Lower lobe of right lung (tissue), 2 donors: ENCODE measurements around the gene NRXN3. TPM values are rescaled to one million over a fixed set of nuclear protein-coding genes. Genes with fewer than 3 reads are reported as not detected.

Experiments
- ATAC-seq, 2 donors: fragments of 200-7000 bp; cut with Tn5 transposase; one replicate each; pipeline ENCODE4 v1.9.1; 2020 to 2022; ENCODE audit warnings: mild to moderate bottlenecking in 2 of 2, moderate library complexity in 2 of 2
- DNase-seq: peaks from one replicate; pipeline ENCODE4 v3.0.0-alpha.2; 2020
- H3K27ac ChIP-seq: fragments of 200-600 bp; one replicate; pipeline ENCODE4 v1.8.0; 2022
- H3K27me3 ChIP-seq: fragments of 200-600 bp; one replicate; pipeline ENCODE4 v1.8.0; 2022; ENCODE audit warnings: low read depth
- H3K36me3 ChIP-seq: fragments of 200-600 bp; one replicate; pipeline ENCODE4 v1.8.0; 2022; ENCODE audit warnings: mild to moderate bottlenecking
- H3K4me1 ChIP-seq: fragments of 200-600 bp; one replicate; pipeline ENCODE4 v1.8.0; 2022
- H3K4me3 ChIP-seq: fragments of 200-600 bp; one replicate; pipeline ENCODE4 v1.8.0; 2022; ENCODE audit warnings: mild to moderate bottlenecking
- H3K9me3 ChIP-seq: fragments of 200-600 bp; one replicate; pipeline ENCODE4 v1.8.0; 2022
- CTCF ChIP-seq: fragments of 200-600 bp; IDR thresholded peaks from one replicate; pipeline ENCODE4 v1.8.0; 2022; ENCODE audit warnings: antibody characterized with exemption, mild to moderate bottlenecking
- intact Hi-C: fragments of 100-400 bp; cut with DNase I; formaldehyde crosslinking; loops from one replicate; pipeline ENCODE4 v1.11.0; 2022
- total RNA-seq: library from RNA; stranded (reverse); fragmentation: NEBNext Ultra II Directional; extraction: Animal tissue kit (Norgen Biotek cat#: 25700); gene quantifications from one replicate; pipeline ENCODE4 v1.2.1, GENCODE V29; 2021
- donor health status: DM: no; HTN: yes; CAD: no; lungs with severe emphysema.

Gene NRXN3
- total RNA-seq, 1 donor from 2014 or later, result 9.0 TPM

- no peaks in the 10 kb centered on the region for H3K27me3 ChIP-seq
- no peaks in the 10 kb centered on the region for H3K9me3 ChIP-seq
- no peak for DNase-seq
- no peaks in the 10 kb centered on the region for H3K36me3 ChIP-seq
- no peak for ATAC-seq
- no peak overlapping the region for H3K4me3 ChIP-seq
- TF ChIP-seq CTCF, result no peak
- intact Hi-C loops, result no loop called here
- H3K27ac ChIP-seq, result no peak overlapping the region
- no peaks in the 10 kb centered on the region for H3K4me1 ChIP-seq
These were observed 1491.6 kb downstream of the NRXN3 start for GRCh38 chr14:79661752-79662151.

GRCh38 chr14:79663453-79663852 lies 1493.3 kb downstream of the NRXN3 start:
- intact Hi-C loops, result no loop called here
- no peak for ATAC-seq

GRCh38 chr14:79665556-79665955 lies 1495.4 kb downstream of the NRXN3 start:
- Histone ChIP-seq H3K27ac (no peak overlapping the region), H3K36me3 (no peaks in the 10 kb centered on the region), H3K9me3 (no peaks in the 10 kb centered on the region), H3K4me1 (no peaks in the 10 kb centered on the region), H3K27me3 (no peaks in the 10 kb centered on the region), H3K4me3 (no peak overlapping the region)
- intact Hi-C loops, result no loop called here
- TF ChIP-seq CTCF, result no peak
- ATAC-seq, result no peak
- DNase-seq, result no peak

More at GRCh38 chr14:79663453-79663852, 1493.3 kb downstream of the NRXN3 start:
- no peak for DNase-seq
- Histone ChIP-seq H3K36me3 (no peaks in the 10 kb centered on the region), H3K4me3 (no peak overlapping the region), H3K27me3 (no peaks in the 10 kb centered on the region), H3K9me3 (no peaks in the 10 kb centered on the region), H3K27ac (no peak overlapping the region), H3K4me1 (no peaks in the 10 kb centered on the region)
- TF ChIP-seq CTCF, result no peak

- intact Hi-C loops, result no loop called here
- H3K27me3 ChIP-seq, result no peaks in the 10 kb centered on the region
- no peak for DNase-seq
- H3K9me3 ChIP-seq, result no peaks in the 10 kb centered on the region
- H3K4me3 ChIP-seq, result no peak overlapping the region
- no peaks in the 10 kb centered on the region for H3K36me3 ChIP-seq
- no peak overlapping the region for H3K27ac ChIP-seq
- TF ChIP-seq CTCF, result no peak
- H3K4me1 ChIP-seq, result no peaks in the 10 kb centered on the region
- no peak for ATAC-seq
These were observed 1498.8 kb downstream of the NRXN3 start for GRCh38 chr14:79668951-79669350.

GRCh38 chr14:79670811-79671210 lies 1500.6 kb downstream of the NRXN3 start:
- TF ChIP-seq CTCF, result no peak
- Histone ChIP-seq H3K4me3 (no peak overlapping the region), H3K27me3 (no peaks in the 10 kb centered on the region), H3K9me3 (no peaks in the 10 kb centered on the region), H3K4me1 (no peaks in the 10 kb centered on the region), H3K27ac (no peak overlapping the region), H3K36me3 (no peaks in the 10 kb centered on the region)
- ATAC-seq (no peak), DNase-seq (no peak)
- intact Hi-C loops, result no loop called here

- ATAC-seq (no peak), DNase-seq (peak; percentile 16)
- Histone ChIP-seq H3K27me3 (no peaks in the 10 kb centered on the region), H3K27ac (no peak overlapping the region), H3K4me1 (no peaks in the 10 kb centered on the region), H3K9me3 (no peaks in the 10 kb centered on the region), H3K4me3 (no peak overlapping the region), H3K36me3 (no peaks in the 10 kb centered on the region)
- intact Hi-C loops, result no loop called here
- TF ChIP-seq CTCF, result no peak
These were observed 1509.9 kb downstream of the NRXN3 start for GRCh38 chr14:79680087-79680486.
